Parathyroid adenoma (tissue), 2 donors: Measurements from ENCODE around the gene FOXJ2.
"Not testable (repeated sequence)": the region's sequence is repeated elsewhere in the genome, so short reads cannot be mapped to it uniquely, and the experiment has no call there.

Experiments used
- H2AFZ ChIP-seq: fragments of 300-600 bp; sonication (generic); one replicate; pipeline ENCODE4 v1.7.0; 2017; ENCODE audit warnings: antibody characterized with exemption, mild to moderate bottlenecking
- H3K27ac ChIP-seq: fragments of 300-600 bp; sonication (generic); one replicate; pipeline ENCODE4 v1.7.0; 2017
- H3K27me3 ChIP-seq: fragments of 300-600 bp; sonication (generic); one replicate; pipeline ENCODE4 v1.7.0; 2017; ENCODE audit warnings: low read length; ENCODE audit not compliant: control insufficient read depth, insufficient read depth
- H3K36me3 ChIP-seq: fragments of 300-600 bp; sonication (generic); one replicate; pipeline ENCODE4 v1.7.0; 2017; ENCODE audit warnings: low read length; ENCODE audit not compliant: control insufficient read depth, insufficient read depth
- H3K4me1 ChIP-seq: fragments of 300-600 bp; sonication (generic); one replicate; pipeline ENCODE4 v1.7.0; 2017; ENCODE audit warnings: control low read depth
- H3K4me2 ChIP-seq: fragments of 300-600 bp; sonication (generic); one replicate; pipeline ENCODE4 v1.7.0; 2017; ENCODE audit warnings: low read length
- H3K4me3 ChIP-seq: fragments of 300-600 bp; sonication (generic); one replicate; pipeline ENCODE4 v1.7.0; 2017; ENCODE audit warnings: low read depth, low read length
- H3K79me2 ChIP-seq: fragments of 300-600 bp; sonication (generic); one replicate; pipeline ENCODE4 v1.7.0; 2017; ENCODE audit warnings: control low read depth
- H3K9ac ChIP-seq: fragments of 300-600 bp; sonication (generic); one replicate; pipeline ENCODE4 v1.7.0; 2017; ENCODE audit warnings: mild to moderate bottlenecking
- H3K9me3 ChIP-seq: fragments of 300-600 bp; sonication (generic); one replicate; pipeline ENCODE4 v1.7.0; 2017; ENCODE audit warnings: low read length; ENCODE audit not compliant: control insufficient read depth
- CTCF ChIP-seq: fragments of 300-600 bp; sonication (generic); IDR thresholded peaks from one replicate; pipeline ENCODE4 v1.7.0; 2017; ENCODE audit warnings: antibody characterized with exemption, mild to moderate bottlenecking
- donor health status: primary hyperparathyroidism.

Gene FOXJ2

GRCh38 chr12:8081251-8081920 is 48.9 kb downstream of the FOXJ2 start:
- Histone ChIP-seq H3K9ac (peak overlapping the region; percentile 85), H3K9me3 (no peaks in the 10 kb centered on the region), H3K27me3 (no peaks in the 10 kb centered on the region), H2AFZ (peak overlapping the region; percentile 94), H3K27ac (peak overlapping the region; percentile 99), H3K4me3 (peak overlapping the region; percentile 93), H3K36me3 (no peaks in the 10 kb centered on the region), H3K79me2 (peaks cover 17% of the 10 kb centered on the region), H3K4me2 (peak overlapping the region; percentile 92), H3K4me1 (peaks cover 9% of the 10 kb centered on the region)
- TF ChIP-seq CTCF: no peak

- Histone ChIP-seq H3K4me2 (peak overlapping the region; percentile 92), H3K9ac (peak overlapping the region; percentile 85), H3K4me3 (peak overlapping the region; percentile 93), H3K79me2 (peaks cover 17% of the 10 kb centered on the region), H3K9me3 (no peaks in the 10 kb centered on the region), H3K27me3 (no peaks in the 10 kb centered on the region), H3K36me3 (no peaks in the 10 kb centered on the region), H3K27ac (peak overlapping the region; percentile 99), H2AFZ (peak overlapping the region; percentile 94), H3K4me1 (peaks cover 9% of the 10 kb centered on the region)
- no peak for TF ChIP-seq CTCF
These were observed 50.2 kb downstream of the FOXJ2 start for GRCh38 chr12:8082808-8083100.

GRCh38 chr12:8084351-8084750 is 51.8 kb downstream of the FOXJ2 start:
- H3K9ac ChIP-seq, H3K4me3 ChIP-seq, H3K4me1 ChIP-seq, H3K27me3 ChIP-seq, H3K9me3 ChIP-seq, H3K36me3 ChIP-seq, H2AFZ ChIP-seq, H3K27ac ChIP-seq, H3K4me2 ChIP-seq: not testable (repeated sequence)
- peaks cover 11% of the 10 kb centered on the region for H3K79me2 ChIP-seq

GRCh38 chr12:8087666-8088065 is 55.1 kb downstream of the FOXJ2 start:
- no peak overlapping the region for H2AFZ ChIP-seq

GRCh38 chr12:8088574-8088973 is 56.1 kb downstream of the FOXJ2 start:
- H3K27ac ChIP-seq: no peak overlapping the region
- H3K9ac ChIP-seq: no peak overlapping the region
- no peaks in the 10 kb centered on the region for H3K27me3 ChIP-seq
- no peak overlapping the region for H2AFZ ChIP-seq
- TF ChIP-seq CTCF: no peak
- H3K4me2 ChIP-seq: no peak overlapping the region
- H3K79me2 ChIP-seq: peaks cover 7% of the 10 kb centered on the region
- no peak overlapping the region for H3K4me3 ChIP-seq
- H3K4me1 ChIP-seq: no peaks in the 10 kb centered on the region
- no peaks in the 10 kb centered on the region for H3K36me3 ChIP-seq
- no peaks in the 10 kb centered on the region for H3K9me3 ChIP-seq

More at GRCh38 chr12:8087666-8088065, 55.1 kb downstream of the FOXJ2 start:
- Histone ChIP-seq H3K4me2 (no peak overlapping the region), H3K9me3 (no peaks in the 10 kb centered on the region), H3K79me2 (peaks cover 11% of the 10 kb centered on the region), H3K27ac (no peak overlapping the region), H3K4me1 (no peaks in the 10 kb centered on the region), H3K4me3 (no peak overlapping the region), H3K27me3 (no peaks in the 10 kb centered on the region), H3K36me3 (no peaks in the 10 kb centered on the region), H3K9ac (no peak overlapping the region)
- TF ChIP-seq CTCF: no peak

GRCh38 chr12:8089277-8089676 is 56.8 kb downstream of the FOXJ2 start:
- not testable (repeated sequence) for H3K36me3 ChIP-seq, H2AFZ ChIP-seq, H3K4me1 ChIP-seq, H3K27ac ChIP-seq, H3K79me2 ChIP-seq, H3K27me3 ChIP-seq, H3K9me3 ChIP-seq, H3K4me3 ChIP-seq, H3K4me2 ChIP-seq, H3K9ac ChIP-seq
